Suppressor macrophage (primary cell): Measurements from ENCODE around the gene ZBTB3.
"Not testable (repeated sequence)": the region's sequence is repeated elsewhere in the genome, so short reads cannot be mapped to it uniquely, and the experiment has no call there.

Experiments
- DNase-seq, 4 experiments: peaks; one replicate each; pipeline ENCODE4 v3.0.0-alpha.2; 2020 to 2022
- total RNA-seq, 17 experiments: gene quantifications; one replicate each; lab custom pipeline; 2026; ENCODE audit warnings: mixed read lengths in 6 of 17, inconsistent platforms in 3 of 17; lab: John Stamatoyannopoulos, UW

Gene ZBTB3
- 1.8 to 12.0 (median 7.8) reads per million in 17 experiments for total RNA-seq

- peak; percentile 97 to 99 (median 98) for DNase-seq
These were observed at the start of gene ZBTB3 for GRCh38 chr11:62753736-62754603. Gene ZBTB3, minus strand, starts transcription at chr11:62754160. Its CDS starts 496 bp downstream, at chr11:62753664.

GRCh38 chr11:62801071-62801470, 47.1 kb upstream of the ZBTB3 start:
- no peak for DNase-seq

- no peak for DNase-seq
These were observed 45.5 kb upstream of the ZBTB3 start for GRCh38 chr11:62799486-62799885.

GRCh38 chr11:62796281-62796680, 42.3 kb upstream of the ZBTB3 start:
- DNase-seq, result no peak

- no peak for DNase-seq
These were observed 40.3 kb upstream of the ZBTB3 start for GRCh38 chr11:62794201-62794775.

GRCh38 chr11:62792202-62792575, 38.2 kb upstream of the ZBTB3 start:
- DNase-seq, result peak in 1 of 4 experiments; percentile 21

GRCh38 chr11:62791501-62792201, 37.7 kb upstream of the ZBTB3 start, which contains the start of gene TMEM223:
Gene TMEM223, minus strand, starts transcription at chr11:62792006. Its CDS starts 12 bp downstream, at chr11:62791994.
- DNase-seq, result peak; percentile 86 to 95 (median 90)

- DNase-seq, result no peak
These were observed 35.6 kb upstream of the ZBTB3 start for GRCh38 chr11:62789576-62789975.

- no peak for DNase-seq
These were observed 35.0 kb upstream of the ZBTB3 start for GRCh38 chr11:62788991-62789390.

GRCh38 chr11:62787005-62787759, 33.2 kb upstream of the ZBTB3 start, which contains the start of gene TMEM179B:
Gene TMEM179B, plus strand, starts transcription at chr11:62787402. Its CDS starts 30 bp downstream, at chr11:62787432.
- DNase-seq, result peak; percentile 99 to 100 (median 100)

- peak; percentile 92 to 96 (median 94) for DNase-seq
These were observed 32.5 kb upstream of the ZBTB3 start for GRCh38 chr11:62786318-62787004.

- no peak for DNase-seq
These were observed 28.8 kb upstream of the ZBTB3 start for GRCh38 chr11:62782753-62783152.

GRCh38 chr11:62778441-62778840, 24.5 kb upstream of the ZBTB3 start:
- DNase-seq, result no peak

GRCh38 chr11:62777389-62777788, 23.4 kb upstream of the ZBTB3 start:
- DNase-seq, result peak in 3 of 4 experiments; percentile 46 to 55 (median 51)

- DNase-seq, result no peak
These were observed 21.7 kb upstream of the ZBTB3 start for GRCh38 chr11:62775646-62776045.

- no peak for DNase-seq
These were observed 20.4 kb upstream of the ZBTB3 start for GRCh38 chr11:62774407-62774806.

GRCh38 chr11:62771144-62772021, 17.4 kb upstream of the ZBTB3 start, which contains the start of gene TAF6L:
Gene TAF6L, plus strand, starts transcription at chr11:62771396. Its CDS starts 4,388 bp downstream, at chr11:62775784.
- peak; percentile 97 to 99 (median 98) for DNase-seq

- peak in 1 of 4 experiments; percentile 37 for DNase-seq
These were observed 16.8 kb upstream of the ZBTB3 start for GRCh38 chr11:62770778-62771143.

- DNase-seq, result not testable (repeated sequence)
These were observed 6.9 kb upstream of the ZBTB3 start for GRCh38 chr11:62760867-62761227.
